K562 (cell line): Measurements from ENCODE around the gene TMEM184C. TPM values are rescaled to one million over a fixed set of nuclear protein-coding genes. Genes with fewer than 3 reads are reported as not detected.

ENCODE experiments used
- AFF4 ChIP-seq: sonication (generic); formaldehyde crosslinking; IDR thresholded peaks from 2 replicates; pipeline ENCODE4 v1.8.0; 2023; ENCODE audit warnings: mild to moderate bottlenecking, missing genetic modification reagents
- ATF3 ChIP-seq, 2 experiments: fragments of 450-650 bp in 1 of 2; sonication (generic) in 1 of 2; formaldehyde crosslinking in 1 of 2; IDR thresholded peaks in 1 of 2; conservative IDR thresholded peaks in 1 of 2; 2 replicates each; pipeline versions ENCODE4 v1.6.1 to v1.8.1; 2016 to 2023; ENCODE audit warnings: mild to moderate bottlenecking in 2 of 2, moderate library complexity in 2 of 2, inconsistent platforms in 1 of 2, missing genetic modification reagents in 1 of 2
- EP400 ChIP-seq: fragments of 450-650 bp; IDR thresholded peaks from 2 replicates; pipeline ENCODE4 v1.6.1; 2017; ENCODE audit warnings: antibody characterized with exemption, mild to moderate bottlenecking, moderate library complexity
- ETV5 ChIP-seq: sonication (generic); formaldehyde crosslinking; IDR thresholded peaks from 2 replicates; pipeline ENCODE4 v1.4.0; 2020; ENCODE audit warnings: low read depth, mild to moderate bottlenecking, missing genetic modification reagents
- FOS ChIP-seq: IDR thresholded peaks from 3 replicates; pipeline ENCODE4 v1.6.1; 2011; ENCODE audit not compliant: insufficient read length; ENCODE audit errors: extremely low read depth
- L3MBTL2 ChIP-seq: fragments of 450-650 bp; IDR thresholded peaks from 2 replicates; pipeline ENCODE4 v1.6.1; 2016; ENCODE audit warnings: mild to moderate bottlenecking, moderate library complexity
- MAX ChIP-seq: sonication (generic); formaldehyde crosslinking; IDR thresholded peaks from 2 replicates; pipeline ENCODE4 v1.9.0; 2022; ENCODE audit warnings: mild to moderate bottlenecking, missing genetic modification reagents
- MNT ChIP-seq, 2 experiments: fragments of 450-650 bp; conservative IDR thresholded peaks; 2 replicates each; pipeline ENCODE4 v1.6.1; 2017; ENCODE audit warnings: mild to moderate bottlenecking in 2 of 2, moderate library complexity in 2 of 2
- MYBL2 ChIP-seq, 2 experiments: fragments of 450-650 bp in 1 of 2; sonication (generic) in 1 of 2; formaldehyde crosslinking in 1 of 2; IDR thresholded peaks; 2 replicates each; pipeline versions ENCODE4 v1.6.1 to v1.8.1; 2017 to 2022; ENCODE audit warnings: borderline replicate concordance in 1 of 2, inconsistent platforms in 1 of 2, low read depth in 1 of 2, mild to moderate bottlenecking in 1 of 2, missing genetic modification reagents in 1 of 2, moderate library complexity in 1 of 2
- NEUROD1 ChIP-seq: fragments of 150-350 bp; IDR thresholded peaks from 2 replicates; pipeline ENCODE4 v1.6.1; 2014; ENCODE audit warnings: borderline replicate concordance, low read length, low read depth; ENCODE audit not compliant: partially characterized antibody
- NFE2L1 ChIP-seq: fragments of 450-650 bp; IDR thresholded peaks from 2 replicates; pipeline ENCODE4 v1.6.1; 2016; ENCODE audit warnings: missing genetic modification characterization, low read depth, mild to moderate bottlenecking, missing compliant biosample characterization, moderate library complexity, borderline replicate concordance
- NFRKB ChIP-seq: fragments of 450-650 bp; IDR thresholded peaks from 2 replicates; pipeline ENCODE4 v1.6.1; 2016; ENCODE audit warnings: low read depth
- PHF20 ChIP-seq: fragments of 450-650 bp; IDR thresholded peaks from 2 replicates; pipeline ENCODE4 v1.6.1; 2018; ENCODE audit not compliant: partially characterized antibody
- PML ChIP-seq: IDR thresholded peaks from 2 replicates; pipeline ENCODE4 v1.6.1; 2012; ENCODE audit warnings: low read length, inconsistent platforms
- POLR2B ChIP-seq: fragments of 450-650 bp; IDR thresholded peaks from 2 replicates; pipeline ENCODE4 v1.6.1; 2018; ENCODE audit warnings: low read depth; ENCODE audit not compliant: partially characterized antibody
- RUNX1 ChIP-seq: sonication (generic); IDR thresholded peaks from 2 replicates; pipeline ENCODE4 v1.6.1; 2016; ENCODE audit warnings: antibody characterized with exemption, low read depth
- SPI1 ChIP-seq: IDR thresholded peaks from 2 replicates; pipeline ENCODE4 v1.6.1; 2011; ENCODE audit warnings: low read depth, low read length, control low read depth, borderline replicate concordance
- TRIM24 ChIP-seq, 2 experiments: fragments of 450-650 bp; IDR thresholded peaks; 2 replicates each; pipeline ENCODE4 v1.6.1; 2016
- USF1 ChIP-seq: sonication (generic); formaldehyde crosslinking; IDR thresholded peaks from 2 replicates; pipeline ENCODE4 v1.9.0; 2022; ENCODE audit warnings: mild to moderate bottlenecking, missing genetic modification reagents
- polyA plus RNA-seq, 8 experiments: library from polyadenylated mRNA; depleted of rRNA in 4 of 8; stranded (reverse) in 5 of 8; unstranded in 3 of 8; fragments of >200 nt; fragmentation: Nextera tagmentation in 2 of 8; fragmentation: Illumina TruSeq in 1 of 8; extraction: Ambion mirVana in 2 of 8; extraction: Trizol in 1 of 8; gene quantifications; 2 replicates each; pipeline versions ENCODE4 v1.2.1 to v1.2.3, GENCODE V29; 2011 to 2014; ENCODE audit warnings: inconsistent platforms in 1 of 8, missing spikeins in 1 of 8
- total RNA-seq, 7 experiments: library from RNA; depleted of rRNA in 6 of 7; stranded (reverse); fragments of >200 nt in 6 of 7; fragmentation: Illumina TruSeq in 2 of 7; extraction: Trizol in 2 of 7; gene quantifications; 2 replicates each; pipeline versions ENCODE4 v1.2.1 to v1.2.3, GENCODE V29; 2011 to 2021; ENCODE audit warnings: low replicate concordance in 1 of 7

Gene TMEM184C
- total and polyA plus RNA-seq, 9 of the 15 experiments (the other 6 are each of a cell fraction or from before 2014, with no cell fraction given), result 3.9 to 24.2 (median 18.2) TPM

- TF ChIP-seq NFE2L1 (tag), result no peak
- no peak for TF ChIP-seq RUNX1
- peak; percentile 58; the same call in 1 of the 2 replicates for TF ChIP-seq PML
- 0 out of 2 replicates have a peak, but pooled peaks have one; percentile 11 for TF ChIP-seq ATF3 (IDR thresholded peaks at IDR 0.05)
- no peak for TF ChIP-seq ATF3 (CRISPR knock-in tag; conservative IDR thresholded peaks at IDR 0.05)
- TF ChIP-seq MNT (conservative IDR thresholded peaks at IDR 0.05), result peak; percentile 27 to 56; a peak in 3 of 4 replicates
- peak; percentile 61 for TF ChIP-seq USF1
- TF ChIP-seq TRIM24 (IDR thresholded peaks at IDR 0.05), result peak in 1 of 2 experiments; percentile 85; a peak in 2 of 4 replicates
- peak; percentile 59; the same call in 1 of the 2 replicates for TF ChIP-seq ETV5 (CRISPR knock-in tag)
- peak; percentile 62 for TF ChIP-seq EP400
- TF ChIP-seq POLR2B, result peak; percentile 81
- peak; percentile 57; the same call in 1 of the 2 replicates for TF ChIP-seq SPI1
- peak; percentile 54; the same call in 1 of the 2 replicates for TF ChIP-seq NFRKB
- TF ChIP-seq PHF20, result peak; percentile 96
- peak; percentile 44 for TF ChIP-seq MAX
- TF ChIP-seq MYBL2 (IDR thresholded peaks at IDR 0.05; ENCODE audit: low read depth), result no peak
- no peak for TF ChIP-seq MYBL2 (CRISPR knock-in tag; IDR thresholded peaks at IDR 0.05; ENCODE audit: borderline replicate concordance)
- peak; percentile 36; the same call in 1 of the 2 replicates for TF ChIP-seq AFF4 (CRISPR knock-in tag)
- TF ChIP-seq FOS, result peak; percentile 75
- peak; percentile 84 for TF ChIP-seq NEUROD1
- TF ChIP-seq L3MBTL2, result peak; percentile 79
Observed at GRCh38 chr4:147617173-147617840, at the start of gene TMEM184C (continued).
